Measurements from ENCODE around the gene TMEM205.
"Not testable (repeated sequence)": the region's sequence is repeated elsewhere in the genome, so short reads cannot be mapped to it uniquely, and the experiment has no call there.

Gene TMEM205

GRCh38 chr19:11349171-11349570, 3.1 kb upstream of the TMEM205 start:
- TF ChIP-seq CTCF (IDR thresholded peaks at IDR 0.05; ENCODE audit: low read length, missing control alignments): no peak
- H3K4me3 ChIP-seq (replicated peaks; ENCODE audit: low read depth, low read length): no peak overlapping the region
- no peak for DNase-seq (ENCODE audit: low read depth)

GRCh38 chr19:11347546-11348039, 1.5 kb upstream of the TMEM205 start:
- TF ChIP-seq CTCF (IDR thresholded peaks at IDR 0.05; ENCODE audit: low read length, missing control alignments): no peak
- no peak overlapping the region for H3K4me3 ChIP-seq (replicated peaks; ENCODE audit: low read depth, low read length)
- no peak for DNase-seq (ENCODE audit: low read depth)

GRCh38 chr19:11345122-11345803, 805 bp downstream of the TMEM205 start:
- H3K4me3 ChIP-seq (replicated peaks; ENCODE audit: low read depth, low read length): peak overlapping the region; percentile 85
- TF ChIP-seq CTCF (IDR thresholded peaks at IDR 0.05; ENCODE audit: low read length, missing control alignments): no peak
- DNase-seq (ENCODE audit: low read depth): no peak

GRCh38 chr19:11342429-11342828, 3.6 kb downstream of the TMEM205 start:
- TF ChIP-seq CTCF (IDR thresholded peaks at IDR 0.05; ENCODE audit: low read length, missing control alignments): no peak
- DNase-seq (ENCODE audit: low read depth): no peak
- H3K4me3 ChIP-seq (replicated peaks; ENCODE audit: low read depth, low read length): no peak overlapping the region

GRCh38 chr19:11340099-11340467, 6.0 kb downstream of the TMEM205 start:
- DNase-seq (ENCODE audit: low read depth); H3K4me3 ChIP-seq (replicated peaks; ENCODE audit: low read depth, low read length): not testable (repeated sequence)

- peak; percentile 93 for DNase-seq (ENCODE audit: low read depth)
- peak within 1 kb of the TSS; percentile 76 for H3K4me3 ChIP-seq (replicated peaks; ENCODE audit: low read depth, low read length)
- no peak for TF ChIP-seq CTCF (IDR thresholded peaks at IDR 0.05; ENCODE audit: low read length, missing control alignments)
Observed at GRCh38 chr19:11339254-11340098, 6.6 kb downstream of the TMEM205 start, which contains the start of gene RAB3D. Gene RAB3D, minus strand, starts transcription at chr19:11339657. Its CDS starts 2,258 bp downstream, at chr19:11337399.

GRCh38 chr19:11338569-11339253, 7.4 kb downstream of the TMEM205 start:
- no peak for TF ChIP-seq CTCF (IDR thresholded peaks at IDR 0.05; ENCODE audit: low read length, missing control alignments)
- DNase-seq (ENCODE audit: low read depth): no peak
- H3K4me3 ChIP-seq (replicated peaks; ENCODE audit: low read depth, low read length): peak overlapping the region; percentile 76
